GM21447 (cell line): ENCODE results near the gene COL23A1.

Experiments used
- ATAC-seq: cut with Tn5 transposase; IDR thresholded peaks from one replicate; pipeline ENCODE4 v1.9.1; 2021; ENCODE audit not compliant: unreplicated experiment

COL23A1 gene

GRCh38 chr5:178560911-178561310 is 29.3 kb downstream of the COL23A1 start:
- ATAC-seq, result no peak

- no peak for ATAC-seq
Measured at GRCh38 chr5:178557416-178557815, 32.8 kb downstream of the COL23A1 start.

- no peak for ATAC-seq
Measured at GRCh38 chr5:178555771-178556211, 34.4 kb downstream of the COL23A1 start.

- no peak for ATAC-seq
Measured at GRCh38 chr5:178555005-178555404, 35.2 kb downstream of the COL23A1 start.

- no peak for ATAC-seq
Measured at GRCh38 chr5:178554311-178554710, 35.9 kb downstream of the COL23A1 start.

GRCh38 chr5:178553517-178553916 is 36.7 kb downstream of the COL23A1 start:
- ATAC-seq, result no peak

GRCh38 chr5:178551468-178551867 is 38.7 kb downstream of the COL23A1 start:
- ATAC-seq, result no peak

GRCh38 chr5:178551059-178551458 is 39.1 kb downstream of the COL23A1 start:
- no peak for ATAC-seq

GRCh38 chr5:178548746-178549145 is 41.4 kb downstream of the COL23A1 start:
- ATAC-seq, result no peak

GRCh38 chr5:178547753-178548415 is 42.3 kb downstream of the COL23A1 start:
- no peak for ATAC-seq

- no peak for ATAC-seq
Measured at GRCh38 chr5:178547052-178547666, 43.0 kb downstream of the COL23A1 start.

- ATAC-seq, result no peak
Measured at GRCh38 chr5:178546675-178547033, 43.5 kb downstream of the COL23A1 start.

- no peak for ATAC-seq
Measured at GRCh38 chr5:178545941-178546674, 44.1 kb downstream of the COL23A1 start.

GRCh38 chr5:178545176-178545575 is 45.0 kb downstream of the COL23A1 start:
- no peak for ATAC-seq

GRCh38 chr5:178544166-178544834 is 45.9 kb downstream of the COL23A1 start:
- ATAC-seq, result no peak

- ATAC-seq, result no peak
Measured at GRCh38 chr5:178542455-178542854, 47.7 kb downstream of the COL23A1 start.

- ATAC-seq, result no peak
Measured at GRCh38 chr5:178540526-178540925, 49.7 kb downstream of the COL23A1 start.

- no peak for ATAC-seq
Measured at GRCh38 chr5:178538741-178539229, 51.4 kb downstream of the COL23A1 start.

GRCh38 chr5:178537467-178538371 is 52.5 kb downstream of the COL23A1 start:
- ATAC-seq, result no peak
